ENCODE measurements around the gene HPCAL1.

DNA sequence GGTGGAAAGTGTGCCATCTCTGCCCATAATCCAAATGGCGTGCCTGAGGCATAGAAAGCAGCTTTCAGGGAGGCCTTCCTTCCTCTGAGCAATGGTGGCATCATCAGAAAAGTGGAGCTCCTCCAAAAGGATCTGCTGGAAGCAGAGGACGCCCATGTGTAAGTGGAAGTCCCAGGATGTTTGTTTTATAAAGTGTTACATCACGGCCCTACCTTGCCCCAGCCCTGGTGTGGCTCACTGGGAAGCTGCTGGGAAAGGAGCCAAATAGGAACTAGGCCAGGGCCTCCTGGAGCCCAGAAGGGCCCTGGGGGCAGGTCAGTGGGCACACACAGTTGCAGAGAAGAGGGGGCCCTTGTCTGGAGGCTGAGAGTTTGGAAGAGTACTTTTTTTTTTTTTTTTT, 149.6 kb downstream of the HPCAL1 start:
- TF ChIP-seq GABPA (IDR thresholded peaks at IDR 0.05; ENCODE audit: low read depth) = no peak
- TF ChIP-seq FOXM1 (IDR thresholded peaks at IDR 0.05; ENCODE audit: low read depth, low read length) = no peak
- no peak for TF ChIP-seq CTCF (IDR thresholded peaks at IDR 0.05 in 2 of 3, conservative IDR thresholded peaks at IDR 0.05 in 1 of 3; ENCODE audit: control insufficient read depth in 2 of 3, extremely low read depth in 1 of 3, insufficient read depth in 1 of 3, low read depth in 3 of 3, low read length in 3 of 3)
- no peak for TF ChIP-seq POLR2A (IDR thresholded peaks at IDR 0.05; ENCODE audit: low read depth, low read length)
- no peak for TF ChIP-seq RBBP5 (conservative IDR thresholded peaks at IDR 0.05)
- TF ChIP-seq, protein P1, sequence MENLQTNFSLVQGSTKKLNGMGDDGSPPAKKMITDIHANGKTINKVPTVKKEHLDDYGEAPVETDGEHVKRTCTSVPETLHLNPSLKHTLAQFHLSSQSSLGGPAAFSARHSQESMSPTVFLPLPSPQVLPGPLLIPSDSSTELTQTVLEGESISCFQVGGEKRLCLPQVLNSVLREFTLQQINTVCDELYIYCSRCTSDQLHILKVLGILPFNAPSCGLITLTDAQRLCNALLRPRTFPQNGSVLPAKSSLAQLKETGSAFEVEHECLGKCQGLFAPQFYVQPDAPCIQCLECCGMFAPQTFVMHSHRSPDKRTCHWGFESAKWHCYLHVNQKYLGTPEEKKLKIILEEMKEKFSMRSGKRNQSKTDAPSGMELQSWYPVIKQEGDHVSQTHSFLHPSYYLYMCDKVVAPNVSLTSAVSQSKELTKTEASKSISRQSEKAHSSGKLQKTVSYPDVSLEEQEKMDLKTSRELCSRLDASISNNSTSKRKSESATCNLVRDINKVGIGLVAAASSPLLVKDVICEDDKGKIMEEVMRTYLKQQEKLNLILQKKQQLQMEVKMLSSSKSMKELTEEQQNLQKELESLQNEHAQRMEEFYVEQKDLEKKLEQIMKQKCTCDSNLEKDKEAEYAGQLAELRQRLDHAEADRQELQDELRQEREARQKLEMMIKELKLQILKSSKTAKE (IDR thresholded peaks at IDR 0.05; ENCODE audit: low read depth, poor library complexity, severe bottlenecking) = no peak
- no peak for TF ChIP-seq ATF2 (IDR thresholded peaks at IDR 0.05; ENCODE audit: low read length)
- no peak for TF ChIP-seq EGR1 (IDR thresholded peaks at IDR 0.05; ENCODE audit: borderline replicate concordance in 1 of 2, low read depth in 2 of 2, low read length in 2 of 2)
